Measurements from ENCODE around the gene CXCR6. TPM values are rescaled to one million over a fixed set of nuclear protein-coding genes. Genes with fewer than 3 reads are reported as not detected.

Gene CXCR6
- total and polyA plus RNA-seq, 2 experiments from 2014 or later: 0.10 TPM; not detected in 1

DNA sequence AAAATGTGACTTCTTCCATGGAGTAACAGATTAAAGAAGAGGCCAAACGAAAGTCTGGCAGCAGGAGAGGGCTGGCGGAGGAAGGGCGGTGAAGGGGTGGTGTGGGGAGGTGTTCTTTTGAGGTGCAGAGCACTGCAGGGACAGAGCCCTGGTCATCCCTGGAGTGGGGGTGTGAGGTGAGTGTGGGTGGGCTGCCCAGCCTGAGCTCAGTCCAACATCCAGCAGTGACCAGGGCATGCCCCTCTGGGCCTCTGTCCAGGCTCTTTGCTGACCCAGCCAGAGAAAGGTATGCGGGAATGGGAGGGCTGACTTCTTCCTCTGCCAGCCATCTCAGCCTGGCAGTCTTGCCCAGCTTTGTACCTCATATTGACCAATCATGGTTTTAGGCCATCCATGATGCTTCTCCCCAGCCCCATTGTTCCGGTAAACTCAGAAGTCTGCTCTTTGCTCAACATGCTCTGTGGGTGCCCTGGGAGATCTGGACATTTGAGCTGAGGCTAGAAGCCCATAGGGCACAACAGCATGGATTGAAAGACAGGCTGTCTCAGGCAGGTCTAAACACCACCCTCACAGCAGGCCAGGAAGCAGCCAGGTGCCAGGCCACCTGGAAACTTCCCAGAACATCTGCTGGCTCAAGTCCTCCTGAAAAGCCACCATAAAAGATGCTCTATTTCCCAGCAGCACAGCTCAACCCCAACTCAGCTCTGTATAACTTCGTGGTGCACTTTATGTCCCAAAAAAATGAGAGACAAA lies 25.9 kb upstream of the CXCR6 start (continued):
- TF ChIP-seq ZNF114 (CRISPR knock-in tag; IDR thresholded peaks at IDR 0.05) (no peak), EZH2 (IDR thresholded peaks at IDR 0.05; ENCODE audit: low read depth, unreplicated experiment) (no peak), CREB1 (CRISPR knock-in tag; IDR thresholded peaks at IDR 0.05; ENCODE audit: low read depth) (no peak), ZNF331 (CRISPR knock-in tag; IDR thresholded peaks at IDR 0.05; ENCODE audit: low read depth) (no peak), NANOG (IDR thresholded peaks at IDR 0.05; ENCODE audit: borderline replicate concordance) (no peak), STAT1 (IDR thresholded peaks at IDR 0.05; ENCODE audit: unreplicated experiment) (no peak), JUNB (IDR thresholded peaks at IDR 0.05; ENCODE audit: unreplicated experiment) (no peak)
- TF ChIP-seq, protein P1, sequence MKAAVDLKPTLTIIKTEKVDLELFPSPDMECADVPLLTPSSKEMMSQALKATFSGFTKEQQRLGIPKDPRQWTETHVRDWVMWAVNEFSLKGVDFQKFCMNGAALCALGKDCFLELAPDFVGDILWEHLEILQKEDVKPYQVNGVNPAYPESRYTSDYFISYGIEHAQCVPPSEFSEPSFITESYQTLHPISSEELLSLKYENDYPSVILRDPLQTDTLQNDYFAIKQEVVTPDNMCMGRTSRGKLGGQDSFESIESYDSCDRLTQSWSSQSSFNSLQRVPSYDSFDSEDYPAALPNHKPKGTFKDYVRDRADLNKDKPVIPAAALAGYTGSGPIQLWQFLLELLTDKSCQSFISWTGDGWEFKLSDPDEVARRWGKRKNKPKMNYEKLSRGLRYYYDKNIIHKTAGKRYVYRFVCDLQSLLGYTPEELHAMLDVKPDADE (IDR thresholded peaks at IDR 0.05): no peak
- TF ChIP-seq, protein P2, sequence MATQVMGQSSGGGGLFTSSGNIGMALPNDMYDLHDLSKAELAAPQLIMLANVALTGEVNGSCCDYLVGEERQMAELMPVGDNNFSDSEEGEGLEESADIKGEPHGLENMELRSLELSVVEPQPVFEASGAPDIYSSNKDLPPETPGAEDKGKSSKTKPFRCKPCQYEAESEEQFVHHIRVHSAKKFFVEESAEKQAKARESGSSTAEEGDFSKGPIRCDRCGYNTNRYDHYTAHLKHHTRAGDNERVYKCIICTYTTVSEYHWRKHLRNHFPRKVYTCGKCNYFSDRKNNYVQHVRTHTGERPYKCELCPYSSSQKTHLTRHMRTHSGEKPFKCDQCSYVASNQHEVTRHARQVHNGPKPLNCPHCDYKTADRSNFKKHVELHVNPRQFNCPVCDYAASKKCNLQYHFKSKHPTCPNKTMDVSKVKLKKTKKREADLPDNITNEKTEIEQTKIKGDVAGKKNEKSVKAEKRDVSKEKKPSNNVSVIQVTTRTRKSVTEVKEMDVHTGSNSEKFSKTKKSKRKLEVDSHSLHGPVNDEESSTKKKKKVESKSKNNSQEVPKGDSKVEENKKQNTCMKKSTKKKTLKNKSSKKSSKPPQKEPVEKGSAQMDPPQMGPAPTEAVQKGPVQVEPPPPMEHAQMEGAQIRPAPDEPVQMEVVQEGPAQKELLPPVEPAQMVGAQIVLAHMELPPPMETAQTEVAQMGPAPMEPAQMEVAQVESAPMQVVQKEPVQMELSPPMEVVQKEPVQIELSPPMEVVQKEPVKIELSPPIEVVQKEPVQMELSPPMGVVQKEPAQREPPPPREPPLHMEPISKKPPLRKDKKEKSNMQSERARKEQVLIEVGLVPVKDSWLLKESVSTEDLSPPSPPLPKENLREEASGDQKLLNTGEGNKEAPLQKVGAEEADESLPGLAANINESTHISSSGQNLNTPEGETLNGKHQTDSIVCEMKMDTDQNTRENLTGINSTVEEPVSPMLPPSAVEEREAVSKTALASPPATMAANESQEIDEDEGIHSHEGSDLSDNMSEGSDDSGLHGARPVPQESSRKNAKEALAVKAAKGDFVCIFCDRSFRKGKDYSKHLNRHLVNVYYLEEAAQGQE (IDR thresholded peaks at IDR 0.05; ENCODE audit: unreplicated experiment): no peak
- TF ChIP-seq, protein P3, sequence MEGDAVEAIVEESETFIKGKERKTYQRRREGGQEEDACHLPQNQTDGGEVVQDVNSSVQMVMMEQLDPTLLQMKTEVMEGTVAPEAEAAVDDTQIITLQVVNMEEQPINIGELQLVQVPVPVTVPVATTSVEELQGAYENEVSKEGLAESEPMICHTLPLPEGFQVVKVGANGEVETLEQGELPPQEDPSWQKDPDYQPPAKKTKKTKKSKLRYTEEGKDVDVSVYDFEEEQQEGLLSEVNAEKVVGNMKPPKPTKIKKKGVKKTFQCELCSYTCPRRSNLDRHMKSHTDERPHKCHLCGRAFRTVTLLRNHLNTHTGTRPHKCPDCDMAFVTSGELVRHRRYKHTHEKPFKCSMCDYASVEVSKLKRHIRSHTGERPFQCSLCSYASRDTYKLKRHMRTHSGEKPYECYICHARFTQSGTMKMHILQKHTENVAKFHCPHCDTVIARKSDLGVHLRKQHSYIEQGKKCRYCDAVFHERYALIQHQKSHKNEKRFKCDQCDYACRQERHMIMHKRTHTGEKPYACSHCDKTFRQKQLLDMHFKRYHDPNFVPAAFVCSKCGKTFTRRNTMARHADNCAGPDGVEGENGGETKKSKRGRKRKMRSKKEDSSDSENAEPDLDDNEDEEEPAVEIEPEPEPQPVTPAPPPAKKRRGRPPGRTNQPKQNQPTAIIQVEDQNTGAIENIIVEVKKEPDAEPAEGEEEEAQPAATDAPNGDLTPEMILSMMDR (conservative IDR thresholded peaks at IDR 0.05; ENCODE audit: low read depth in 2 of 2): no peak

Data from GM23338 (cell line).